K562 (cell line): ENCODE results near the gene TTC24. TPM values are rescaled to one million over a fixed set of nuclear protein-coding genes. Genes with fewer than 3 reads are reported as not detected.

Source experiments
- CBX8 ChIP-seq: fragments of 200-600 bp; sonication (generic); IDR thresholded peaks from 2 replicates; pipeline ENCODE4 v1.6.1; 2012; ENCODE audit warnings: borderline replicate concordance, mixed run types, low read depth, mild to moderate bottlenecking, moderate library complexity, mixed read lengths, low read length, control low read depth, inconsistent platforms; ENCODE audit not compliant: poor library complexity, severe bottlenecking; ENCODE audit errors: extremely low read depth
- CCAR2 ChIP-seq: fragments of 200-400 bp; formaldehyde crosslinking; IDR thresholded peaks from 2 replicates; pipeline ENCODE4 v1.6.1; 2017; ENCODE audit warnings: mild to moderate bottlenecking, low read depth, low read length
- CTCFL ChIP-seq: IDR thresholded peaks from 2 replicates; pipeline ENCODE4 v1.6.1; 2011; ENCODE audit warnings: borderline replicate concordance, low read depth, mild to moderate bottlenecking, moderate library complexity, low read length; ENCODE audit not compliant: insufficient read depth, poor library complexity, severe bottlenecking
- CUX1 ChIP-seq: fragments of 200-800 bp; sonication (Bioruptor generic); IDR thresholded peaks from 2 replicates; pipeline ENCODE4 v1.6.1; 2016; ENCODE audit warnings: missing genetic modification characterization, missing compliant biosample characterization
- E2F6 ChIP-seq, 2 experiments: IDR thresholded peaks; 2 replicates each; pipeline ENCODE4 v1.6.1; 2011; ENCODE audit warnings: borderline replicate concordance in 1 of 2, control low read depth in 1 of 2, low read depth in 1 of 2, low read length in 1 of 2, mild to moderate bottlenecking in 1 of 2, mixed read lengths in 1 of 2, moderate library complexity in 1 of 2; ENCODE audit not compliant: insufficient read depth in 1 of 2, insufficient read length in 1 of 2, poor library complexity in 1 of 2, severe bottlenecking in 1 of 2; ENCODE audit errors: extremely low read depth in 1 of 2
- HMBOX1 ChIP-seq: sonication (generic); IDR thresholded peaks from 2 replicates; pipeline ENCODE4 v1.6.1; 2016
- MAFG ChIP-seq: fragments of 450-650 bp; conservative IDR thresholded peaks from 2 replicates; pipeline ENCODE4 v1.6.1; 2016; ENCODE audit warnings: missing genetic modification characterization, missing compliant biosample characterization
- MCM3 ChIP-seq: fragments of 450-650 bp; IDR thresholded peaks from 2 replicates; pipeline ENCODE4 v1.6.1; 2016
- NCOA1 ChIP-seq: fragments of 450-650 bp; IDR thresholded peaks from 2 replicates; pipeline ENCODE4 v1.6.1; 2016; ENCODE audit warnings: low read depth
- RBM25 ChIP-seq: fragments of 200-400 bp; formaldehyde crosslinking; IDR thresholded peaks from 2 replicates; pipeline ENCODE4 v1.6.1; 2018; ENCODE audit warnings: low read length, low read depth, moderate library complexity; ENCODE audit not compliant: severe bottlenecking
- RNF219 ChIP-seq: fragments of 250-450 bp; sonication (Bioruptor Pico); IDR thresholded peaks from 2 replicates; pipeline ENCODE4 v1.5.0; 2022; ENCODE audit warnings: mild to moderate bottlenecking
- SMC3 ChIP-seq: conservative IDR thresholded peaks from 2 replicates; pipeline ENCODE4 v1.6.1; 2011; ENCODE audit warnings: low read depth, low read length, improper control_type of control experiment; ENCODE audit not compliant: insufficient read depth
- TEAD2 ChIP-seq: fragments of 450-650 bp; IDR thresholded peaks from 2 replicates; pipeline ENCODE4 v1.6.1; 2016; ENCODE audit warnings: missing genetic modification characterization, control low read depth, missing compliant biosample characterization
- ZNF444 ChIP-seq: fragments of 250-450 bp; sonication (Bioruptor Pico); IDR thresholded peaks from 2 replicates; pipeline ENCODE4 v1.4.0; 2020; ENCODE audit warnings: mild to moderate bottlenecking, moderate library complexity
- polyA plus RNA-seq, 8 experiments: library from polyadenylated mRNA; depleted of rRNA in 4 of 8; stranded (reverse) in 5 of 8; unstranded in 3 of 8; fragments of >200 nt; fragmentation: Nextera tagmentation in 2 of 8; fragmentation: Illumina TruSeq in 1 of 8; extraction: Ambion mirVana in 2 of 8; extraction: Trizol in 1 of 8; gene quantifications; 2 replicates each; pipeline versions ENCODE4 v1.2.1 to v1.2.3, GENCODE V29; 2011 to 2014; ENCODE audit warnings: inconsistent platforms in 1 of 8, missing spikeins in 1 of 8
- total RNA-seq, 7 experiments: library from RNA; depleted of rRNA in 6 of 7; stranded (reverse); fragments of >200 nt in 6 of 7; fragmentation: Illumina TruSeq in 2 of 7; extraction: Trizol in 2 of 7; gene quantifications; 2 replicates each; pipeline versions ENCODE4 v1.2.1 to v1.2.3, GENCODE V29; 2011 to 2021; ENCODE audit warnings: low replicate concordance in 1 of 7

The TTC24 gene
- total and polyA plus RNA-seq, 9 of the 15 experiments (the other 6 are each of a cell fraction or from before 2014, with no cell fraction given): not detected

- peak; percentile 40 for TF ChIP-seq CTCFL
- TF ChIP-seq CBX8: no peak
- TF ChIP-seq RBM25: no peak
- no peak for TF ChIP-seq TEAD2 (tag)
- no peak for TF ChIP-seq ZNF444
- TF ChIP-seq E2F6 (IDR thresholded peaks at IDR 0.05; ENCODE audit: borderline replicate concordance in 1 of 2, extremely low read depth in 1 of 2, insufficient read depth in 1 of 2, insufficient read length in 1 of 2, low read depth in 1 of 2, low read length in 1 of 2, poor library complexity in 1 of 2, severe bottlenecking in 1 of 2): no peak
- no peak for TF ChIP-seq MAFG (tag)
- TF ChIP-seq NCOA1: no peak
- no peak for TF ChIP-seq CUX1 (CRISPR knock-in tag)
- TF ChIP-seq MCM3: no peak
- TF ChIP-seq CCAR2: no peak
- no peak for TF ChIP-seq HMBOX1
- peak; percentile 64 for TF ChIP-seq SMC3
- TF ChIP-seq RNF219 (CRISPR knock-in tag): no peak
Observed at GRCh38 chr1:156625436-156626078, 46.0 kb downstream of the TTC24 start (continued).
